GM19238 (cell line): ENCODE data around the gene C22orf15.

Experiments
- DNase-seq: peaks from one replicate; pipeline ENCODE4 v3.0.0; 2011; ENCODE audit warnings: low spot score; ENCODE audit not compliant: insufficient read length

C22orf15 gene

DNA sequence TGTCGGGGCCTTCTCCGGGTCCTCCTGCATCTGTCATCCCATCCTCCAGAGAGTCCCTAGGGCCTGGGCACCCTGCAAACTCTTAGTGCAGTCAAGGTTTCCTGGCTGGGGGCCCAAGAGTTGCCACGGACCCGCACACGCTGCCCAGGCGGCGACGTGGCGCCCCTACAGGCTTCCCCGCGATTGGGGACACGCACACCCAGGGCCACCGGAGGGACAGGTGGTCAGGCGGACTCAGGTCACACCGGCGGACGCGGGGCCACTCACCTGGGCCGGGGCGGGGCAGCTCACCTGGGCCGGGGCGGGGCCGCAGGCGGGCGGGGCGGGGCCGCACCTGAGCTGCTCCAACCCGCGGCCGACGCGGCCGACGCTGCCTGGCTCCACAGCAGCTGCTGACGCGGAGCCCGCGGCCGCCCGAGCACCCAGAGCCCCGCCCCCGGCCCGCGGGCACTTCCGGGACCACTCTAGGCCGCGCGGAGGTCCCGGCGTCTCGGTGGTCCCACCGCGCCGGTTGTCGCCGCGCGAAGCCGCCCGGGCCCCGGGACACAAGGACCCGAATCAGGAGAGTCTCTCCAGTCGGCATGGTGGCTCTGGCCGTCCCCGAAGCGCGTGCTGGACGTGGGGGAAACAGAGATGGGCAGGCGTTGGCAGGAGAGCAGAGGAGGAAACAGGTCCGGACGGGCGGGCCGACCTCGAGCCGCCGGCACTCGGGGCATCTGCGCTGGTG, 11.9 kb upstream of the C22orf15 start, which contains the start of gene ZNF70:
Gene ZNF70, minus strand, starts transcription at position 399 of the 727 bp plus-strand sequence. CDS start 5,972 bp downstream, outside the sequence.
- peak; percentile 82 for DNase-seq

DNA sequence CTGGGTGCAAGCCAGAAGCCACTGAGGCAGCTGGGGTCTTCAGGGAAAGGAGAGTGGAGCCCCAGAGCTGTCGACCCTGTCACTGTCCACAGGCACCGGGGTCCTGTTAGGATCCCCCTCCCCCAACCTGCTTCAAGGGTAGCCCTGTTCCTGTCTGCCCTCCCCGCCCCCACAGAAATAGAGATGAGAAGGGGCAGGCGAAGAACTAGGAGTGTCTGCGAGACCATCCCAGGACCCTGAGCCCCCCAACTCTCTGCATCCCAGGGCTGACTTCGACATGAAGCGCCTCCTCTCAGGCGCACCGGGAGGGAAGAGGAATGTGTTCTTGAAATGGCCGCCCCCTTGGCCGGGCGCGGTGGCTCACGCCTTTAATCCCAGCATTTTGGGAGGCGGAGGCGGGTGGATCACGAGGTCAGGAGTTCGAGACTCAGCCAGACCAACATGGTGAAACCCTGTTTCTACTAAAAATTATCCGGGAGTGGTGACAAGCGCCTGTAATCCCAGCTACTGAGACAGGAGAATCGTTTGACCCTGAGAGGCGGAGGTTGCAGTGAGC, 11.3 kb upstream of the C22orf15 start:
- DNase-seq: no peak

DNA sequence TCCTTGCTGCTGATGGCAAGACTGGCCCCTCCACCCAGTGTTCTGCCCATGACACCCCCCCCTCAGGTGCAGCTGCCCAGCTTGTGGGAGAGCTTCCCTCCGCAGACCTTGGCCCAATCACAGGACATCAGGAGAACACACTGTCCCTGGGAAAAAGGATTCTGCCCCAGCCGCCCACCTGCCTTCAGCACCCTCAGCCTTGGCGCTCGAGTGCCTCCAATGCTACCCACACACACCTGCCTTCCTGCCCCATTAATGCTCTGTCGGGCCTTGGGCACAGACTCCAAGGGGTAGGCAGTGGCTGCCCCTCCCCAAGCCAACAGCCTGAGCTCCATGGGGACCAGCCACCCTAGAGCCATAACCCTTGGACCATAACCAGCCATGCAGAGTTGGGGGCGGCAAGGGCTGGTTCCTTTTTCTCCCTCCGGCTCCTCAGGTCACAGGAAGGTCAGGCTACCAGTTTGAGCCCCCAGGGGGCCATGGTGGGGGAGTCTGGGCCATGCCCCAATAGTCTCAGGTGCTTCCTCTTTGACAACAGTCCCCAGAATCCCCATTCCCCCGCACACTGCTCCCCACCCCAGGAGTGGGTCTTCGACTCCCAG, 10.6 kb upstream of the C22orf15 start:
- DNase-seq: peak; percentile 66

DNA sequence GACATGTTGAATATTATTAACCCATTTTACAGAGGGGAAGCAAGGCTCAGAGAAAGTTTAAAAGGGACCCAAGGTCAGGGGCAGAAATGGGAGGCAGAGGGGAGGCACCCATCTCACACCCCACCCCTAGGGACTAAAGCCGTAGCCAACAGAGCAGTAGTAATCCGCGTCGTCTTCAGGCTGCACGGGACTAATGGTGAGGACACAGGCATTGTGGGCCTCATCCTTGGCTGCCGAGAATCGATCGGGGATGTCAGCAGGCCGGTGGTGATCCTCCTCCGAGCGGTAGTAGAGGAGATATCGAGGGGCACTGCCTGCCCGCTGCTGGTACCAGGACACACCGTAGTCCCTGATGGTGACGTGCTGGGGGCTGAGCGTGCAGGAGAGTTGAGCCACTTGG, 10.0 kb upstream of the C22orf15 start:
- DNase-seq: no peak

DNA sequence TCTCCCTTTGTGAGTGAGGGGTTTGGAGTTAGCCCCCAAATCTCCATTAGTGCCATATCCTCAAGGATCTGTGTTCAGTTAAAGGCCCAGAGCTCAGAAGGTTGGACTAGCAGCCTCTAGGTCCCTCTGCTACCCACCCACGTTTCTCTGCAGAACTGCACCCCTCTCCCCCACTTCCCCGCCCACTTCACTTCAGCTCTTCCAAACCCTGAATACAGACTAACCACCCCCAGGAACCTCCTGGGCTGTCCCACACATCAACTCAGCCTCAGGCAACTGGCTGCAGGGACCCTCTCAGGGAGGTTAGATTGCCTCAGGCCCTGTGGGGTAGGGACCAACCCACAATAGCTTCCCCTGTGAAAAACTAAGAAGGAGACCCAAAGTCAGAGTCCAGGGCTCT, 9.4 kb upstream of the C22orf15 start:
- no peak for DNase-seq

DNA sequence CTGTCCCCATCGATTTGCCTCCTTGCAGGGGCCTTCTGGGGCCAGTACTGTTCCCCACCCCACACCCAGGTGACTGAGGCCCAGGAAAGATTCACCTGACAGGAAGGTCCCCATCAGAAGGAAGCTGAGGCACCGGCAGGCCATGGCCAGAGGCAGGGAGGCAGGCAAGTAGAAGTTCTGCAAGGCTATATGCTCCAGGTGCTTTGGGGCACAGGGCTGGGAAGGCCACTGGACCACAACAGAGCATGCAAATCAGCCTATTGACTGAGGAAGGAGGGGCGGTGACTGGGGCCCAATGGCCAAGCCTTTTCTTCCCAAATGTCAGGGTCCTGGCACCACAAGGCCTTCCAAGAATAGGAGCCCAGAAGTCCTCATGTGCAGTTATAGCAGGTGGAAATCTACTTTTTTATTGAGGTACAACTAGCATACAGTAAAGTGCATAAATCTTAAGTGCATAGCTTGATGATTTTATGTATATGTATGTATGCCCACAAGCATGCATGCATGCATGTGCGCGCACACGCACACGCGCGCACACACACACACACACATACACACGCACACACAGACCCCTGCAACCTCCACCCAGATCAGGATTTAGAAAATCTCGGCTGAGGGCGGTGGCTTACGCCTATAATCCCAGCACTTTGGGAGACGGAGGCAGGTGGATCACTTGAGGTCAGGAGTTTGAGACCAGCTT, 8.4 kb upstream of the C22orf15 start, which contains the start of gene VPREB3:
Gene VPREB3, minus strand, starts transcription at position 206 of the 700 bp plus-strand sequence. Its CDS starts 62 bp downstream, at position 144.
- DNase-seq: no peak

DNA sequence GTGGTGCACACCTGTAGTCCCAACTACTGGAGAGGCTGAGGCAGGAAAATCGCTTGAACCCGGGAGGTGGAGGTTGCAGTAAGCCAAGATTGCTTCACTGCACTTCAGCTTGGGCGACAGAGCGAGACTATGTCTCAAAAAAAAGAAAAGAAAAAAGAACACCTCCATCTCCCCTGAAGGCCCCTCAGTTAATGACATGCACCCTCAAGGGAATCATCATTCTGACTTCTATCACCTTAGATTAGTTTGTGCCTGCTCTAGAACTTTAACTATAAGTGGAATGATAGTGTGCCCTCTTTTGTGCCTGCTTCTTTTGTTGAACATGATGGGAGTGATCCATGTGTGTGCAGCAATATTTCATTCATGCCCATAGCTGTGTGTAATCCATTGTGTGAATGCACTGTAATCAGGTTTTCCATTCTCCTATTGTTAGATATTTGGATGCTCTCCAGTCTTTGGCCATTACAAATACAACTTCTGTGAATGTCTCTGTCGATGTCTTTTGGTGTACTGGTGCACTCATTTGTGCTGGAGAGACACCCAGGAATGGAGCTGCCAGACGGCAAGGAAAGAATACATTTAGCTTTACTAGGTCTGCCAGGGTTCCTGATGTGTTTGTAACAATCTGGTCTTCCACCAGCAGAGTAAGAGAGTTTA, 7.7 kb upstream of the C22orf15 start:
- no peak for DNase-seq

DNA sequence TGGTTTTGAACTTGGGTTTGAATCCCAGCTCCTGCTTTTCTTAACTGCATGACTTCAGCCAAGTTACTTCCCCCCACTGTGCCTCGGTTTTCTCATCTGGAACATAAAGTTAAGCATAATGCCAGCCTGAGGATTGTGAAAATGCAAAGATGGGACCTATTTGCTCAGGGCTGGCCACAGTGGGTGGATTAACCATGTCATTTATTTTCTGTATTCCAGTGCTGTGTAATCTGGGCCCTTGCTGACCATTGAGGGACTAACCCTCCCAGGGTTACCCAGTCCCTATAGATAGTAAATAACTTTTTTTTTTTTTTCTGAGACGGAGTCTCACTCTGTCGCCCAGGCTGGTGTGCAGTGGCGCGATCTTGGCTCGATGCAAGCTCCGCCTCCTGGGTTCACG, 7.1 kb upstream of the C22orf15 start:
- DNase-seq: no peak

DNA sequence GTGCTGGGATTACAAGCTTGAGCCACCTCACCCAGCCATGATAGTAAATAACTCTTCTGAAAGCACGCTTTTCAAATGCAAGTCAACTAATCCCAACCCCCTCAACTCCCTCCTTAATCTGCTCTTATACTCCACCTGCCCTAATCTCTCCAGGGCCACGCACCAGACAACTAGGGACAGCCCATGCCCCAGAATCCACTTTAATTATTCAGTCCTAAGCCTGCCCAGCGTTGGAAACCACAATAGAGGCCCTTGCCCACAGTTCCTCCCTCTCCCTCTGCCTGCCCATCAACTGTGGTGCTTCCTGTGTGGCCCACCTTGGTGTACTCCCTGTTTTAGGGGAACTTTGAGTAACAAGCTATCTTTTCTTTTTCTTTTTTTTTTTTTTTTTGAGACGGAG, 5.9 kb upstream of the C22orf15 start:
- DNase-seq: no peak

DNA sequence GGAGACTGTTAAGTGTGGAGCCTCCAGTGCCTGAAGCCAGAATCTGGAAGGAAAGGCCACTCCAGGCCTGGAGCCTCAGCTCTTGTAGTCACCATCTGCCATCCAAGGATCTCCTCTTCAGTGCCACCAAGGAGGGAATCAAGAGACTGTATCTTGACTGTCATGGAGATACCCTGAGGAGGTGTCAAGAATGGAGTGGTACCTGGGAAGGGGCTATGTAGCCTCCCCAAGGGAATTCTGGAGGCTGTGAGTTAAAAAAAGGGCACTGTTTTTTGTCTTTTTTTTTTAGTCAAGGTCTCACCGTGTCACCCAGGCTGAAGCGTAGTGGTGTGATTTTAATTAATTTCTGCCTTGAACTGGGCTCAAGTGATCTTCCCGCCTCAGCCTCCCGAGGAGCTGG, 3.2 kb upstream of the C22orf15 start:
- DNase-seq: no peak

DNA sequence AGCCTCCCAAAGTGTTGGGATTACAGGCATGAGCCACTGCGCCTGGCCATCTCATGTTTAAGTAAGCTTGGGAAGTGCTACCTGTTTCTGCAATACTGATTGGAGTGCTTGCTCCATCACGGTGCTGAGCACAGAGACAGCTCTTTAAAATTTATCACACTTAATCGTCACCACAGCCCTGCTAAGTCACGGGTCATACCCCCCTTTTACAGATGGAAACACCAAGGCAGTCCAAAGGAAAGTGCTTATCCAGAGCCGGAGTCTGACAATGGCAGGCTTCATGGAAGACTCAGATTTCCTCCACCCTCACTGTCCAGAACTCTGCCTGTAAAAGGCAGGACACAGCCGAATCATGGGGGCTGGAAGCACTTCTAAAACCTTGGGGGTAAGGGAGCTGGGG, 2.7 kb upstream of the C22orf15 start:
- no peak for DNase-seq

DNA sequence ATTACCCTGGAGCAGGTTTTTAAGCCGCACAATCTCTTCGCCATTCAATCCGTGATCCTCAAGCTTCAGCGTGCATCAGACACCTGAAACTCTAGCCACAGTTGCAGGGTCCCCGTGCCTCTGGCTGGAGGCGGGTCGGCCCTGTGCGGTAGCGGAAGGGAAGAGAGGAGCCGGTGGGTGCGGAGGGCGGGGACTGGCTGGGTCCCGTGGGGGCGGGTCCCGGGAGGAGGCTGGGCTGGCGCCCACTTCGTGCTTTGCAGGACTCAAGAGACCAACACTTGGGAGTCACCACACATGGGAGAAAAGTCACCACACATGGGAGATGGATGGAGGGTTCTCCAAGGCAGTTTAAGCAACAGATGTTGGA, 772 bp downstream of the C22orf15 start:
- no peak for DNase-seq

DNA sequence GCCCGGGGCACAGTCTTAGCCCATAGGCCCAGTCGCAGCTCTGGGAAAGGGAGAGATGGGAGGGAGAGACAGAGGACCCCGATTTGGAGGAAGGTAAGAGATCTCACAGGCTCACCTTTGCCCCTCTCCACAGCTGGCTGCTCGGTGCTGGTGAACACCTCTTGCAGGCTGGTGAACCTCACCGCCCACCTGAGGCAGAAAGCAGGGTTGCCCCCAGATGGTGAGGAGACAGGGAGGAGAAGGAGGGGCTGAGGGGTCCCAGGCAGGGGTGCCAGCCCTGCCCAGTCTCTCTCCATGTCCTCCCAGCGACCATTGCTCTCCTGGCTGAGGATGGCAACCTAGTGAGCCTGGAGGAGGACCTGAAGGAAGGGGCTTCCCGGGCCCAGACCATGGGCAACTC, 1.2 kb downstream of the C22orf15 start:
- DNase-seq: no peak

DNA sequence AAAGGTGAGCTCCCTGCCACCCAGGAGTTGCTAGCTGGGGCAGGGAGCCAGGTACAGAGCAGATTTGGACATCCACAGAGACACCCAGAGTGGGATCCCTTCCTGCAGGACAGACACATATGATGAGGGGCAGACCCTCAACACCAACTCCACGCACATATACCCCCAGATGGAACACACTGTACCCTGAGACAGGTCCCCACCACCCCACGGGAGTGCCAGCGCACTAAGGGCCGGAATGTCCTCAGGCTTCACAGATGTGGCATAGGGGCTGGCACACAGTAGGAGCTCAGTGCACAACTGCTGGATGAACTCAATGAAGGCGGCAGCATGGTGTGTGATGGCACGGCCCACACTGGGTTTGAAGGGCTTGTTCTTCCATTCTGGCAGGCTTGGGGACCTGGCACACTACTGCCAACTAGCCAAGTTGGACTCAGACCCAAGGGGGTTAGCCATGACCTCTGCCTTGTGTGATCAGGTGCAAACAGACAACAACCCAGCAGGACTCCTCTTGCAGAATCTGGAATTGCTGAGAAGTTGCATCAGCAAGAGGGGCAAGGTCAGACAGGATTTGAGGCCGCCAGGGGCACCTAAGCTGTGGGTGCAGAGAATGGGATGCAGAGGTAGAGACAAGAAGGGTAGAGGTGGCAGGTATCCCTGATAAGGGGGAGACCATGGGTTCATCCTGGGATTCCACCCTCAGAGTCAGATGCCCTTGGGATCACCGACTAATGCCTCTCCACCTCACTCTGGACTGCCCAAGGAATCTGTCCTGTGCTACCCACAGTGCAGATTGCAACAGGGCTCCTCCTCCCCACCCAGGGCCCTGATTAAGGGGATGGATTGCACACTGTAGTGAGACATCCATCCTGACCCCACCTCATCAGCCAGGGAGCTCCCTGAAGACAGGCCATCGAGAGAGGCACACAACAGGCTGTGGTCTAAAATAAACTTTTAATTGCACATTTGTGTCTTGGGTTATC, 2.4 kb downstream of the C22orf15 start:
- no peak for DNase-seq

DNA sequence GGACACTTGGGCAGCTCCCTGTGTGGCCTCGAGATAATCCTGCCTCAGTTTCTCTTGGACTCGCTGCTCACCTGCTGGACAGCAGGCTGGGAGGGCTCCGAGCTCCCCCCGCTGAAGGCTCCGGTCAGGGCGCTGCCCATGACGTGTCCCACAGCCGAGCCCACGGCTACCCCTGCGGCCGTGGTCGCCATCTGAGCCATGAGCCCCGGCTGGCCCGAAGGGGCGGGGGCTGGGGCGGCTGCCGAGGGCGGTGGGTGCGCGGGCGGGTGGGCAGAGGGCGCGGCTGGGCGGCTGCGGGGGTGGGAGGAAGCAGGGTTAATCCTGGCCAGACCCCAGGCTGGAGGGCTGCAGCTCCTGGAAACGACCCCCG, 4.5 kb downstream of the C22orf15 start:
- no peak for DNase-seq

DNA sequence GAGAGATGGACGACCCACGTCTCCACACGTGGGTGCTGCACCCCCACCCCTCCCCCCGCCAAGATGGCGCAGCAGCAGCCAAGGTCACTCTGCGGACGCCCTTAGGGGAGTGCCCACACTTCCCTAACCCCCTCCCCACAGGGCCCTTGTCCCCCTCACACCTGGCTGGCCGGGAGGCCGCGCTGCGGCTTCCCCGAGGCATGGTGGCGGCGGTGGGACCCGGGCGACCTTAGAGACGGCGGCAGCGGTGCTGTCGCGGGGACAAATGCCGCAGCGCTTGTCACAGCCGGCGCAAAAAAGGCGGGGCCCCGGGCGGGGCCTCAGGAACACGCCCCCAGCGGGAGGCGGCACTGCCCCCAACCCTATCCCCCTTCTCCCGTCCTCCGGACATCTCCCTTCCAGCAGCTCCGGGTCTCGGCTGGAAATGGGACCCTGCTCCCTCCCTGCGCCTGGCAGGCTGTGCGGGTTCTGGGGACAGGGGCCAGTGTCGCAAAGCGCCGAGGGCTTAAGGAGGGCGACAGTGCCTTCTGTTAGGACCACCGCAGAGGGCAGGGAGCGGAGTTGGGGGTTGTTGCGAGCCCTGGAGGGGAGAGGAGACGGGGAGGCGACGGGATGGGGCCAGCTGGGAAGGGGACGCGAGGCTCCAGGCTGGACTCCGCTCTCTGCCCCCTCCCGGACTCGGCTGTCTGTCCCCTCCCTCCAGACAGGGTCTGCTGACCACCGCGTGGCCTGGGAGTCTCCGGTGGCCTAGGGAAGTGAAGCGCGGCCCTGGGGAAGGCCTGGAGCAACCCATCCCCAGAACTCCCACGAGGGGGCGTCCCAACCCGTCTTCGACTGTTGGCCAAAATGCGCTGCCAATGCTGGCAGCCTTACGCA, 5.1 kb downstream of the C22orf15 start, which contains the start of gene CHCHD10:
Gene CHCHD10, minus strand, starts transcription at position 300 of the 876 bp plus-strand sequence. Its CDS starts 98 bp downstream, at position 202.
- DNase-seq: peak; percentile 89

DNA sequence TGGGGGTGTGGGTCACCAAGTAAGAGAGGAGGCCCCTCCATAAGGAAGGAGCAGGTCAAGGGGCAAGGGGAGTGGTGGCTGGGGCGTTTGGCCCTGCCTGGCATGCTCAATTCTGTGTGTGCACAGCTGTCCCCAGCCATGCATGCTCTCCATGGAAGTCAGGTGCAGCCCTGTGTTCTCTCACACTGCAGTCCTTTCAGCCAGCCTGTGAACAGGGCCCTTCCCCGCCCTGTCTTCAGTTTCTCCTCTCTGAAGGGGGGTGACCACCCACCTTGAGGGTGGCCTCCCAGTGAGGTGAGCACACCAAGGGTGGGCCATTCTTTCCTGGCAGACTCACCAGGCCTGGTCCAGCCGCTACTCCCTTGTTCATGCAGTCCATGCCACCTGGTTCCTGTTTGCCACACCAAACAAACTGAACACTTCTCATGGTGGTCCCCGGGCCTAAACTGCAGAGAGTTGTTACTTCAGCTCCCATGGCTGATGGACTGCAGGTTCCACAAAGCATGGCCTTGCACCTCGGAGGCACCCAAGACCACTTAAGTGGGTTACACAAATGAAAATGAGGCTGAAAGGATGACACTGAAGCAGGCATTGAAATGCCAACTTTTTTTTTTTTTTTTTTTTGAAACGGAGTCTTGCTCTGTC, 6.7 kb downstream of the C22orf15 start:
- DNase-seq: no peak

DNA sequence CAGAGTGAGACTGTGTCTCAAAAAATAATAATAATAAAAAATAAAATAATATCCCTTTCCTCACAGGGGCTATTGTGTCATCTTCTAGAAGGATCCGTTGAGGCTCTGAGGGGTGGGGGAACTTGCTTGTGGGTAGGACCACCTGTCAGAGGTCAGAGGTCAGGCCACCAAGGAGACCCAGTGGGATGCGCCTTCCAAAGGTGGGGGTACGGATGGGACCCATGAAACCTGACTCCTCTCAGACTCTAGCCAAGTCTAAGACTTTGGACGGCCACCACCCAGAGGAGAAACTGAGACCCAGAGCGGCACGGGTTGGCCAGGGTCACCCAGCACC, 9.5 kb downstream of the C22orf15 start:
- no peak for DNase-seq
